H1 (cell line): ENCODE data around the gene DENND6B. TPM values are rescaled to one million over a fixed set of nuclear protein-coding genes. Genes with fewer than 3 reads are reported as not detected.

Experiments used
- CTCF ChIA-PET: fragments of 300-600 bp; sonication (Branson Sonifier 250); formaldehyde crosslinking; loops from one replicate; lab custom pipeline; 2021; ENCODE audit not compliant: partially characterized antibody; lab: Charles Lee
- POLR2A ChIA-PET: fragments of 300-600 bp; sonication (Branson Sonifier 250); formaldehyde crosslinking; loops from one replicate; lab custom pipeline; 2021; ENCODE audit warnings: inconsistent platforms; ENCODE audit not compliant: partially characterized antibody; lab: Charles Lee
- DNase-seq, 2 experiments: peaks; one replicate each; pipeline versions ENCODE4 v3.0.0 to v3.0.0-alpha.2; 2010 to 2022; ENCODE audit warnings: low spot score in 2 of 2, low read depth in 1 of 2, mixed read lengths in 1 of 2
- FAIRE-seq: peaks from 2 replicates; lab custom pipeline; 2011; peaks lifted over from hg19 to GRCh38; lab: Jason Lieb, UNC
- H2AFZ ChIP-seq: 2 replicates; pipeline ENCODE4 v1.8.1; 2012; ENCODE audit warnings: low read length, inconsistent platforms
- H2AK5ac ChIP-seq: 2 replicates; pipeline ENCODE4 v1.6.1; 2013; ENCODE audit warnings: low read depth, low read length
- H2BK120ac ChIP-seq: replicated peaks from 2 replicates; pipeline ENCODE3; 2013; ENCODE audit warnings: low read depth, low read length, inconsistent platforms
- H2BK12ac ChIP-seq: 2 replicates; pipeline ENCODE4 v1.6.1; 2013; ENCODE audit warnings: low read depth, low read length
- H2BK15ac ChIP-seq: 2 replicates; pipeline ENCODE4 v1.6.1; 2013; ENCODE audit warnings: low read length
- H2BK20ac ChIP-seq: 2 replicates; pipeline ENCODE4 v1.6.1; 2013; ENCODE audit warnings: low read length
- H2BK5ac ChIP-seq: 2 replicates; pipeline ENCODE4 v1.6.1; 2013; ENCODE audit warnings: low read depth, low read length
- H3K14ac ChIP-seq: 2 replicates; pipeline ENCODE4 v1.6.1; 2013; ENCODE audit warnings: inconsistent platforms; ENCODE audit not compliant: insufficient read length
- H3K18ac ChIP-seq: 2 replicates; pipeline ENCODE4 v1.6.1; 2013; ENCODE audit warnings: low read length; ENCODE audit errors: extremely low read depth
- H3K23ac ChIP-seq: 2 replicates; pipeline ENCODE4 v1.6.1; 2013; ENCODE audit warnings: inconsistent platforms; ENCODE audit not compliant: insufficient read length
- H3K23me2 ChIP-seq: 2 replicates; pipeline ENCODE4 v1.6.1; 2013; ENCODE audit warnings: low read depth, low read length
- H3K27ac ChIP-seq: 2 replicates; pipeline ENCODE4 v1.6.1; 2011; ENCODE audit warnings: low read depth, low read length, inconsistent platforms
- H3K27me3 ChIP-seq, 4 experiments: replicated peaks in 1 of 4; 1 replicate in 1 of 4; 2 replicates in 3 of 4; pipeline versions ENCODE4 v1.6.1 to v1.8.1; 2011 to 2013; ENCODE audit warnings: low read length in 3 of 4, mild to moderate bottlenecking in 3 of 4, inconsistent platforms in 2 of 4, mixed read lengths in 2 of 4, moderate library complexity in 1 of 4; ENCODE audit not compliant: control insufficient read depth in 3 of 4, insufficient read depth in 3 of 4; ENCODE audit errors: extremely low read depth in 1 of 4
- H3K36me3 ChIP-seq, 4 experiments: 2 replicates each; pipeline versions ENCODE4 v1.6.1 to v1.8.1; 2011 to 2013; ENCODE audit warnings: mild to moderate bottlenecking in 4 of 4, low read length in 3 of 4, moderate library complexity in 2 of 4, control low read depth in 1 of 4, inconsistent platforms in 1 of 4; ENCODE audit not compliant: insufficient read depth in 4 of 4, control insufficient read depth in 2 of 4
- H3K4ac ChIP-seq: replicated peaks from 2 replicates; pipeline ENCODE3; 2013; ENCODE audit warnings: low read length, low read depth, mixed read lengths, inconsistent platforms; ENCODE audit not compliant: insufficient read length
- H3K4me1 ChIP-seq, 4 experiments: replicated peaks in 1 of 4; 1 replicate in 1 of 4; 2 replicates in 3 of 4; pipeline versions ENCODE4 v1.6.1 to v1.8.1; 2011 to 2013; ENCODE audit warnings: low read length in 3 of 4, inconsistent platforms in 2 of 4, mixed read lengths in 1 of 4; ENCODE audit not compliant: insufficient read depth in 4 of 4, control insufficient read depth in 3 of 4
- H3K4me2 ChIP-seq, 2 experiments: 2 replicates each; pipeline versions ENCODE4 v1.6.1 to v1.8.1; 2011 to 2013; ENCODE audit warnings: low read depth in 2 of 2, low read length in 2 of 2, control low read depth in 1 of 2, inconsistent platforms in 1 of 2, mild to moderate bottlenecking in 1 of 2; ENCODE audit not compliant: insufficient read depth in 1 of 2
- H3K4me3 ChIP-seq, 4 experiments: fragments of 200-600, 300-600 bp in 1 of 4; sonication (generic), shearing (Covaris generic), sonication (Bioruptor Twin) in 1 of 4; 2 replicates each; pipeline versions ENCODE4 v1.5.1 to v1.8.1; 2011 to 2016; ENCODE audit warnings: low read length in 4 of 4, low read depth in 3 of 4, control low read depth in 2 of 4, inconsistent platforms in 2 of 4, mild to moderate bottlenecking in 2 of 4, mixed read lengths in 1 of 4, moderate library complexity in 1 of 4; ENCODE audit not compliant: insufficient read depth in 2 of 4; ENCODE audit errors: extremely low read depth in 1 of 4
- H3K56ac ChIP-seq: replicated peaks from 2 replicates; pipeline ENCODE3; 2013; ENCODE audit warnings: low read depth, mild to moderate bottlenecking, mixed read lengths, low read length, inconsistent platforms; ENCODE audit not compliant: insufficient read length
- H3K79me1 ChIP-seq: 2 replicates; pipeline ENCODE4 v1.6.1; 2013; ENCODE audit warnings: low read depth, low read length, control low read depth
- H3K79me2 ChIP-seq, 2 experiments: 2 replicates each; pipeline versions ENCODE4 v1.6.1 to v1.8.1; 2012 to 2013; ENCODE audit warnings: low read length in 2 of 2, mild to moderate bottlenecking in 2 of 2, inconsistent platforms in 1 of 2; ENCODE audit not compliant: insufficient read depth in 2 of 2, control insufficient read depth in 1 of 2
- H3K9ac ChIP-seq, 4 experiments: replicated peaks in 1 of 4; 1 replicate in 1 of 4; 2 replicates in 3 of 4; pipeline versions ENCODE4 v1.6.1 to v1.8.1; 2011 to 2013; ENCODE audit warnings: low read depth in 3 of 4, low read length in 3 of 4, control low read depth in 2 of 4, mild to moderate bottlenecking in 2 of 4, moderate library complexity in 2 of 4, inconsistent platforms in 1 of 4; ENCODE audit errors: extremely low read depth in 1 of 4
- H3K9me3 ChIP-seq, 2 experiments: 2 replicates each; pipeline versions ENCODE4 v1.6.1 to v1.8.1; 2012 to 2013; ENCODE audit warnings: mild to moderate bottlenecking in 2 of 2, moderate library complexity in 2 of 2, control low read depth in 1 of 2, inconsistent platforms in 1 of 2, low read depth in 1 of 2, low read length in 1 of 2, mixed read lengths in 1 of 2; ENCODE audit not compliant: insufficient read depth in 2 of 2
- H4K20me1 ChIP-seq, 2 experiments: replicated peaks in 1 of 2; 2 replicates each; pipeline versions ENCODE3 to v1.8.1; 2011 to 2013; ENCODE audit warnings: inconsistent platforms in 2 of 2, low read length in 2 of 2, mild to moderate bottlenecking in 1 of 2; ENCODE audit not compliant: insufficient read depth in 2 of 2, control insufficient read depth in 1 of 2
- H4K5ac ChIP-seq: 2 replicates; pipeline ENCODE4 v1.6.1; 2013; ENCODE audit warnings: low read length, low read depth, mixed read lengths, inconsistent platforms; ENCODE audit not compliant: insufficient read length
- H4K8ac ChIP-seq: 2 replicates; pipeline ENCODE4 v1.8.0; 2013; ENCODE audit warnings: mild to moderate bottlenecking, moderate library complexity, low read length, inconsistent platforms; ENCODE audit not compliant: insufficient read depth; ENCODE audit errors: extremely low read depth
- H4K91ac ChIP-seq: replicated peaks from 2 replicates; pipeline ENCODE3; 2013; ENCODE audit warnings: low read length, mixed read lengths, inconsistent platforms; ENCODE audit not compliant: insufficient read length
- BACH1 ChIP-seq: IDR thresholded peaks from 2 replicates; pipeline ENCODE4 v1.6.1; 2012; ENCODE audit warnings: low read length, improper control_type of control experiment
- CHD1 ChIP-seq: IDR thresholded peaks from 2 replicates; pipeline ENCODE4 v1.6.1; 2012; ENCODE audit warnings: low read depth, low read length, improper control_type of control experiment
- CTBP2 ChIP-seq: IDR thresholded peaks from 2 replicates; pipeline ENCODE4 v1.7.0; 2011; ENCODE audit warnings: borderline replicate concordance, mild to moderate bottlenecking, moderate library complexity, mixed read lengths, low read length; ENCODE audit not compliant: insufficient read depth, insufficient read length
- EGR1 ChIP-seq: IDR thresholded peaks from 2 replicates; pipeline ENCODE4 v1.6.1; 2011; ENCODE audit warnings: low read depth, low read length, borderline replicate concordance
- GABPA ChIP-seq: IDR thresholded peaks from 2 replicates; pipeline ENCODE4 v1.6.1; 2011; ENCODE audit warnings: mild to moderate bottlenecking, low read length, moderate library complexity, borderline replicate concordance; ENCODE audit not compliant: insufficient read depth
- GTF2F1 ChIP-seq: IDR thresholded peaks from 2 replicates; pipeline ENCODE4 v1.6.1; 2012; ENCODE audit warnings: low read depth, low read length, improper control_type of control experiment, borderline replicate concordance
- HDAC6 ChIP-seq: IDR thresholded peaks from one replicate; pipeline ENCODE4 v1.7.1; 2012; ENCODE audit warnings: low read depth, mild to moderate bottlenecking, inconsistent platforms, low read length, moderate library complexity
- SIX5 ChIP-seq: IDR thresholded peaks from 2 replicates; pipeline ENCODE4 v1.6.1; 2011; ENCODE audit warnings: mild to moderate bottlenecking, low read depth, low read length
- SP2 ChIP-seq: IDR thresholded peaks from 2 replicates; pipeline ENCODE4 v1.6.1; 2012; ENCODE audit warnings: mild to moderate bottlenecking, low read length, inconsistent platforms
- TAF1 ChIP-seq: IDR thresholded peaks from 2 replicates; pipeline ENCODE4 v1.6.1; 2011; ENCODE audit warnings: mild to moderate bottlenecking, low read depth, low read length
- TAF7 ChIP-seq: optimal IDR thresholded peaks from 2 replicates; pipeline ENCODE3; 2011; ENCODE audit warnings: low read depth, mild to moderate bottlenecking, inconsistent platforms, low read length, moderate library complexity, borderline replicate concordance
- WGBS, 2 experiments: shearing (Covaris generic) in 1 of 2; methylation state at CpG; one replicate each; pipeline versions ENCODE4 v1.1.6 to v1.1.7; 2013 to 2015; ENCODE audit warnings: low lambda C conversion rate in 2 of 2, mixed read lengths in 2 of 2, inconsistent platforms in 1 of 2, low coverage in 1 of 2, missing lambda C conversion rate in 1 of 2; ENCODE audit not compliant: insufficient replicate concordance in 2 of 2, insufficient coverage in 1 of 2, insufficient read length in 1 of 2; ENCODE audit errors: extremely low coverage in 1 of 2, missing lambda C conversion rate in 1 of 2; 5-methylcytosine and 5-hydroxymethylcytosine counted together
- polyA plus RNA-seq, 7 experiments: library from polyadenylated mRNA; depleted of rRNA in 3 of 7; stranded (reverse) in 5 of 7; unstranded in 2 of 7; fragments of >200 nt in 5 of 7; fragments of 200-250 nt in 2 of 7; gene quantifications; 1 replicate in 5 of 7; 2 replicates in 1 of 7; 4 replicates in 1 of 7; pipeline versions ENCODE4 v1.2.1 to v1.2.3, GENCODE V29; 2011 to 2013; ENCODE audit warnings: missing spikeins in 2 of 7, mixed read lengths in 2 of 7
- total RNA-seq: library from RNA; stranded (reverse); fragmentation: NEBNext Ultra II Directional; extraction: Animal tissue kit (Norgen Biotek cat#: 25700); gene quantifications from 2 replicates; pipeline ENCODE4 v1.2.1, GENCODE V29; 2021

The DENND6B gene
- total and polyA plus RNA-seq, 2 of the 8 experiments (the other 6 are each of a cell fraction or from before 2014, with no cell fraction given), result 1.1 to 1.9 TPM

DNA sequence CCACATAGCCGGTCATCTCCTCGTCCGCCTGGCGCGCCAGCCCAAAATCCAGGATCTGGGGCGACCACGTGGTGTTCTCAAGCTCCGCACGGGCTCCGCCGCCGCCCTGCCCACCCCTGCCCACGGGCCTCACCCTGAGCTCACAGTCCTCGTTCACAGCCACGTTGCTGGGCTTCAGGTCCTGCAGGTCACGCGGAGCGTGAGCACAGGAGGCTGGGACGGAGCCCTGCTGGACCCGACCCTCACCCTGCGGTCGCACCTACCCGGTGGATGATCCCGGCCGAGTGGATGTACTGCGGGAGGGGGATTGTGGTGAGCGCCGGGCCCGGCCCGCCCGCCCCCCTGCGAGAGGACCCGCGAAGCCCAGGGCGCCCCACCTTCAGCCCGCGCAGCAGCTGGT, 59.8 kb downstream of the DENND6B start:
- Histone ChIP-seq H3K4me2 (peak overlapping the region; percentile 28 to 52; a peak in 2 of 4 replicates), H3K27ac (no peak overlapping the region), H4K8ac (no peak overlapping the region), H4K91ac (no peak overlapping the region), H2BK20ac (no peak overlapping the region), H3K56ac (no peak overlapping the region), H3K27me3 (peaks cover 24 to 57% (median 46%) of the 10 kb centered on the region in 4 experiments; a peak in 6 of 7 replicates), H3K23me2 (peaks cover 11% of the 10 kb centered on the region; the same call in 1 of the 2 replicates), H3K23ac (no peak overlapping the region), H2BK15ac (no peak overlapping the region), H3K36me3 (no peaks in the 10 kb centered on the region), H4K5ac (no peak overlapping the region), H2BK5ac (no peak overlapping the region), H2AK5ac (no peak overlapping the region), H3K18ac (no peak overlapping the region), H3K4me3 (peak overlapping the region in 1 of 4 experiments; percentile 51; a peak in 1 of 8 replicates), H3K9me3 (peaks cover 0 to 10% of the 10 kb centered on the region in 2 experiments; a peak in 1 of 4 replicates), H2AFZ (no peak overlapping the region), H3K4ac (no peak overlapping the region), H3K4me1 (peaks cover 2 to 18% (median 13%) of the 10 kb centered on the region in 4 experiments; a peak in 6 of 7 replicates), H3K14ac (no peak overlapping the region), H2BK12ac (no peak overlapping the region), H3K79me1 (no peaks in the 10 kb centered on the region), H3K9ac (no peak overlapping the region), H2BK120ac (no peak overlapping the region), H3K79me2 (no peaks in the 10 kb centered on the region), H4K20me1 (no peaks in the 10 kb centered on the region)
- TF ChIP-seq CHD1 (no peak), EGR1 (no peak), CTBP2 (no peak), TAF7 (no peak), GTF2F1 (no peak), TAF1 (no peak), GABPA (no peak), SP2 (no peak), SIX5 (no peak), HDAC6 (no peak), BACH1 (no peak)
- DNase-seq (no peak), FAIRE-seq (no peak)
- 79% methylated on average over 25 of the region's 37 CpGs; no CpG with 5 or more reads in 1 of the 2 experiments for WGBS, 2 experiments
- CTCF ChIA-PET, result interaction anchor here (0.5 to 4.7 kb wide), 8 partner anchors 10 to 86 kb away, joined by 3 to 30 read pairs (median 4); partner anchors contain the start of gene HDAC10
- POLR2A ChIA-PET, result interaction anchor here (1.9 kb wide), 1 partner anchor 16 kb away, joined by 4 read pairs; the partner anchor contains the start of gene HDAC10
